Measurements from ENCODE around the gene SIRT5.

DNA sequence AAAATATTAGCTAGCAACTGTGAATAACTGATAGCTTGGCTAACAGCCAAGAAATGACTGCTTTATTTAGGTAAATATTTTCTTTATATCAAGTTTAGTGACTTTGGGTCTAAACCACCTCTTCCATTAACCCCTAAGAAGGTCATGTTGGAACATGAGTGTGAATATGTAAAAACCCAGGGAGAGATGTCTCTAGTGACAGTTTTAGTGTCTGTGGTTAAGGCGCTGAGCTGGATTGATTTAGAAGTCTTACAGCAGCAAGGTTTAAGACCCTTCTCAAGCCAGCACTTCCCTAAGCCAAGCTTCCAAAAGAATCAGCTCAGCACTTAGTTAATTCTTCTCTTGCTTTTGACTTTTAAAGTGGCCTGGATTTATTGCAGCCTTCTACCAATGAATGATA lies 11.4 kb upstream of the SIRT5 start:
- TF ChIP-seq, protein P1, sequence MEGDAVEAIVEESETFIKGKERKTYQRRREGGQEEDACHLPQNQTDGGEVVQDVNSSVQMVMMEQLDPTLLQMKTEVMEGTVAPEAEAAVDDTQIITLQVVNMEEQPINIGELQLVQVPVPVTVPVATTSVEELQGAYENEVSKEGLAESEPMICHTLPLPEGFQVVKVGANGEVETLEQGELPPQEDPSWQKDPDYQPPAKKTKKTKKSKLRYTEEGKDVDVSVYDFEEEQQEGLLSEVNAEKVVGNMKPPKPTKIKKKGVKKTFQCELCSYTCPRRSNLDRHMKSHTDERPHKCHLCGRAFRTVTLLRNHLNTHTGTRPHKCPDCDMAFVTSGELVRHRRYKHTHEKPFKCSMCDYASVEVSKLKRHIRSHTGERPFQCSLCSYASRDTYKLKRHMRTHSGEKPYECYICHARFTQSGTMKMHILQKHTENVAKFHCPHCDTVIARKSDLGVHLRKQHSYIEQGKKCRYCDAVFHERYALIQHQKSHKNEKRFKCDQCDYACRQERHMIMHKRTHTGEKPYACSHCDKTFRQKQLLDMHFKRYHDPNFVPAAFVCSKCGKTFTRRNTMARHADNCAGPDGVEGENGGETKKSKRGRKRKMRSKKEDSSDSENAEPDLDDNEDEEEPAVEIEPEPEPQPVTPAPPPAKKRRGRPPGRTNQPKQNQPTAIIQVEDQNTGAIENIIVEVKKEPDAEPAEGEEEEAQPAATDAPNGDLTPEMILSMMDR (IDR thresholded peaks at IDR 0.05): no peak
- TF ChIP-seq POLR2A (IDR thresholded peaks at IDR 0.05) (no peak), POLR2AphosphoS5 (IDR thresholded peaks at IDR 0.05) (no peak), EP300 (IDR thresholded peaks at IDR 0.05) (no peak)

All from stomach (tissue), 4 donors.